Heart right ventricle (tissue), 16 donors: ENCODE data around the gene UBE4A. TPM values are rescaled to one million over a fixed set of nuclear protein-coding genes. Genes with fewer than 3 reads are reported as not detected.

Experiments
- ATAC-seq, 8 donors: fragments of 200-7000 bp; cut with Tn5 transposase; one replicate each; pipeline ENCODE4 v1.9.1; 2020; ENCODE audit warnings: mild to moderate bottlenecking in 8 of 8, moderate library complexity in 8 of 8, moderate number of reproducible peaks in 1 of 8
- DNase-seq, 2 donors: peaks; one replicate each; pipeline ENCODE4 v3.0.0-alpha.2; 2020
- H3K27ac ChIP-seq, 10 donors: fragments of 200-600 bp; sonication (generic) in 2 of 10; one replicate each; pipeline versions ENCODE4 v1.5.0 to v1.8.0; 2020 to 2022; ENCODE audit warnings: mild to moderate bottlenecking in 3 of 10
- H3K27me3 ChIP-seq, 7 donors: fragments of 200-600 bp; one replicate each; pipeline ENCODE4 v1.8.0; 2021 to 2022; ENCODE audit warnings: mild to moderate bottlenecking in 2 of 7
- H3K36me3 ChIP-seq, 9 donors: fragments of 200-600 bp; sonication (generic) in 1 of 9; one replicate each; pipeline versions ENCODE4 v1.5.0 to v1.8.0; 2020 to 2022; ENCODE audit warnings: mild to moderate bottlenecking in 2 of 9
- H3K4me1 ChIP-seq, 9 donors: fragments of 200-600 bp; sonication (generic) in 1 of 9; one replicate each; pipeline versions ENCODE4 v1.5.0 to v1.8.0; 2020 to 2022; ENCODE audit warnings: mild to moderate bottlenecking in 4 of 9
- H3K4me3 ChIP-seq, 10 donors: fragments of 200-600 bp; sonication (generic) in 2 of 10; one replicate each; pipeline versions ENCODE4 v1.5.0 to v1.8.0; 2020 to 2022; ENCODE audit warnings: mild to moderate bottlenecking in 7 of 10, moderate library complexity in 2 of 10
- H3K9me3 ChIP-seq, 11 donors: fragments of 200-600 bp in 10 of 11; sonication (generic) in 2 of 11; one replicate each; pipeline versions ENCODE4 v1.5.0 to v1.8.0; 2013 to 2022; ENCODE audit warnings: mild to moderate bottlenecking in 2 of 11, control low read depth in 1 of 11, moderate library complexity in 1 of 11
- intact Hi-C, 10 donors: fragments of 100-400 bp; cut with DNase I; formaldehyde crosslinking; loops; one replicate each; pipeline versions ENCODE4 v1.11.1 to v1.14.2; 2022
- polyA plus RNA-seq, 2 donors: library from polyadenylated mRNA; stranded (reverse); fragments of 200-250 nt; gene quantifications; one replicate each; pipeline ENCODE4 v1.2.3, GENCODE V29; 2013
- total RNA-seq, 10 donors: library from RNA; stranded (reverse); fragmentation: NEBNext Ultra II Directional in 3 of 10; extraction: Animal tissue kit (Norgen Biotek cat#: 25700) in 3 of 10; gene quantifications; one replicate each; pipeline versions ENCODE4 v1.2.1 to v1.2.4, GENCODE V29; 2021 to 2023
- TF ChIP-seq, protein P1 (sequence below), 9 donors: fragments of 200-600 bp; sonication (generic) in 2 of 9; IDR thresholded peaks; one replicate each; pipeline versions ENCODE4 v1.5.0 to v1.8.0; 2021 to 2022; ENCODE audit warnings: antibody characterized with exemption in 9 of 9, mild to moderate bottlenecking in 5 of 9, moderate library complexity in 1 of 9
- donor health status: Arrhythmogenic right ventricular cardiomyopathy.
- donor health status: ischemic (EF 13 %, LVEDD 7.1; RV severe dilation, severe dysfunction).
- donor health status: healthy with polysubstance abuse.
- donor health status: DM: no; HTN: yes; CAD: no.
- donor health status: DM: no; HTN: no; CAD: no.
- donor health status: ischemic (EF 25% LVEDD 6.9; RV normal size, moderate dysfunction).
- donor health status: ischemic (EF 25% LVEDD 5.7; RV mildly dilated, moderate dysfunction).
- donor health status: healthy.
- donor health status: DM: yes; HTN: yes; CAD: no.
- donor health status: Ischemic cardiomyopathy.
- donor health status: ischemic (EF 35%, LVEDD 5.7; RV mildly dilated, moderate dysfunction).
- donor health status: nonischemic (EF 11% LVEDD 7.7; RV severe dilation, severe dysfunction).
- donor health status: DM: yes; HTN: yes; CAD: no.
- donor health status: PGD.
- donor health status: ischemic (EF 29% LVEDD 5.4; RV normal size, mild dysfunction).
- donor health status: nonischemic (EF 23%, LVEDD 6.1; RV moderate dilation, normal function).

Gene UBE4A
- total and polyA plus RNA-seq, 12 donors, result 12.7 to 46.4 (median 41.3) TPM

DNA sequence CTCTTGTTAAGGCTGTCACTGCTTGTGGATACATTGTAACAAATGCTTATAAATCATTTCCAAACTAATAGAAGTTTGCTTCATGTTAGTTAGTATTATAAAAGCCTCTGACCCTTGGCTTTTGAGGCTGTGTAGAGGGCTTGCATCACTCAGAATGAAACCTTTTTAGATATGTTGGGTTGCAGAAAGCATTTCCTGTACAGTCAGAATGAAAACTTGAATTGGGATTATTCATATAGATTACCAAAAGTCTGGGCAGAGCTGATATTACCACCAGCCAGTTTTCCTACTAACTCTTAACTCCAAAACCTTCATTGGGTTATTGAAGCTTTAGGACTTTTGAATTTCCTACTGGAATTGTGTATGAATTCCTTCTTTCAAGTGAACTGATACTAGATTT is 88.9 kb downstream of the UBE4A start:
- ATAC-seq (no peak), DNase-seq (no peak)
- Histone ChIP-seq H3K4me3 (no peak overlapping the region), H3K36me3 (peaks cover 0 to 25% (median 0%) of the 10 kb centered on the region in 9 donors), H3K27me3 (no peaks in the 10 kb centered on the region), H3K4me1 (peaks cover 0 to 41% (median 21%) of the 10 kb centered on the region in 9 donors), H3K9me3 (no peaks in the 10 kb centered on the region), H3K27ac (no peak overlapping the region)
- intact Hi-C loops, result no loop called here
- TF ChIP-seq, protein P1, sequence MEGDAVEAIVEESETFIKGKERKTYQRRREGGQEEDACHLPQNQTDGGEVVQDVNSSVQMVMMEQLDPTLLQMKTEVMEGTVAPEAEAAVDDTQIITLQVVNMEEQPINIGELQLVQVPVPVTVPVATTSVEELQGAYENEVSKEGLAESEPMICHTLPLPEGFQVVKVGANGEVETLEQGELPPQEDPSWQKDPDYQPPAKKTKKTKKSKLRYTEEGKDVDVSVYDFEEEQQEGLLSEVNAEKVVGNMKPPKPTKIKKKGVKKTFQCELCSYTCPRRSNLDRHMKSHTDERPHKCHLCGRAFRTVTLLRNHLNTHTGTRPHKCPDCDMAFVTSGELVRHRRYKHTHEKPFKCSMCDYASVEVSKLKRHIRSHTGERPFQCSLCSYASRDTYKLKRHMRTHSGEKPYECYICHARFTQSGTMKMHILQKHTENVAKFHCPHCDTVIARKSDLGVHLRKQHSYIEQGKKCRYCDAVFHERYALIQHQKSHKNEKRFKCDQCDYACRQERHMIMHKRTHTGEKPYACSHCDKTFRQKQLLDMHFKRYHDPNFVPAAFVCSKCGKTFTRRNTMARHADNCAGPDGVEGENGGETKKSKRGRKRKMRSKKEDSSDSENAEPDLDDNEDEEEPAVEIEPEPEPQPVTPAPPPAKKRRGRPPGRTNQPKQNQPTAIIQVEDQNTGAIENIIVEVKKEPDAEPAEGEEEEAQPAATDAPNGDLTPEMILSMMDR (IDR thresholded peaks at IDR 0.05), result no peak

Other genes starting within 250 kb of the UBE4A start
- gene SCN4B, start 206.8 kb upstream of the UBE4A start, total RNA-seq, result 10 to 100 TPM in 5 of 10 donors, 1 to 10 TPM in 5; 5.7 to 17.5 (median 10.3) TPM
- gene SCN4B, start 206.8 kb upstream of the UBE4A start, polyA plus RNA-seq, result 1 to 10 TPM; 5.4 to 8.8 TPM
- 10 to 100 TPM in 8 of 10 donors, 1 to 10 TPM in 2; 5.3 to 26.7 (median 20.9) TPM for gene SCN2B, start 183.0 kb upstream of the UBE4A start, total RNA-seq
- gene SCN2B, start 183.0 kb upstream of the UBE4A start, polyA plus RNA-seq, result 1 to 10 TPM; 2.9 to 6.6 TPM
- gene JAML, start 134.6 kb upstream of the UBE4A start, total RNA-seq, result 10 to 100 TPM in 1 of 10 donors, 1 to 10 TPM in 8, under 1 TPM in 1; 0.50 to 19.5 (median 2.1) TPM
- gene JAML, start 134.6 kb upstream of the UBE4A start, polyA plus RNA-seq, result 1 to 10 TPM; 1.2 to 2.3 TPM
- gene MPZL3, start 107.2 kb upstream of the UBE4A start, total RNA-seq, result 1 to 10 TPM; 1.9 to 4.2 (median 2.7) TPM
- 1 to 10 TPM; 1.7 to 2.3 TPM for gene MPZL3, start 107.2 kb upstream of the UBE4A start, polyA plus RNA-seq
- gene MPZL2, start 95.3 kb upstream of the UBE4A start, total RNA-seq, result 10 to 100 TPM in 8 of 10 donors, 1 to 10 TPM in 2; 4.0 to 23.4 (median 13.0) TPM
- 1 to 10 TPM; 8.7 to 8.8 TPM for gene MPZL2, start 95.3 kb upstream of the UBE4A start, polyA plus RNA-seq
- 10 to 100 TPM in 1 of 10 donors, 1 to 10 TPM in 1, under 1 TPM in 6, not detected in 2; 0.17 to 12.2 (median 0.59) TPM for gene CD3E, start 54.9 kb upstream of the UBE4A start, total RNA-seq
- under 1 TPM; 0.37 to 0.62 TPM for gene CD3E, start 54.9 kb upstream of the UBE4A start, polyA plus RNA-seq
- gene CD3D, start 16.9 kb upstream of the UBE4A start, total RNA-seq, result 1 to 10 TPM in 3 of 10 donors, under 1 TPM in 2, not detected in 5; 0.31 to 6.3 (median 1.1) TPM
- under 1 TPM in 1 of 2 donors, not detected in 1; 0.54 TPM for gene CD3D, start 16.9 kb upstream of the UBE4A start, polyA plus RNA-seq
- gene CD3G, start 15.3 kb upstream of the UBE4A start, total RNA-seq, result 1 to 10 TPM in 1 of 10 donors, under 1 TPM in 5, not detected in 4; 0.21 to 5.7 (median 0.41) TPM
- gene CD3G, start 15.3 kb upstream of the UBE4A start, polyA plus RNA-seq, result under 1 TPM in 1 of 2 donors, not detected in 1; 0.06 TPM
- gene ATP5MG, start 42.0 kb downstream of the UBE4A start, total RNA-seq, result 100 to 1,000 TPM; 482 to 777 (median 688) TPM
- gene ATP5MG, start 42.0 kb downstream of the UBE4A start, polyA plus RNA-seq, result 100 to 1,000 TPM; 365 to 800 TPM
- gene KMT2A, start 76.9 kb downstream of the UBE4A start, total RNA-seq, result 10 to 100 TPM; 16.3 to 44.5 (median 38.9) TPM
- gene KMT2A, start 76.9 kb downstream of the UBE4A start, polyA plus RNA-seq, result 10 to 100 TPM in 1 of 2 donors, 1 to 10 TPM in 1; 4.1 to 13.8 TPM
- gene TTC36, start 167.9 kb downstream of the UBE4A start, total RNA-seq, result 1 to 10 TPM in 1 of 10 donors, under 1 TPM in 6, not detected in 3; 0.28 to 1.8 (median 0.49) TPM
- under 1 TPM in 1 of 2 donors, not detected in 1; 0.16 TPM for gene TTC36, start 167.9 kb downstream of the UBE4A start, polyA plus RNA-seq
- 10 to 100 TPM; 10.2 to 16.2 (median 11.5) TPM for gene TMEM25, start 171.6 kb downstream of the UBE4A start, total RNA-seq
- gene TMEM25, start 171.6 kb downstream of the UBE4A start, polyA plus RNA-seq, result 1 to 10 TPM; 3.9 to 9.3 TPM
- 10 to 100 TPM; 14.0 to 23.4 (median 20.5) TPM for gene IFT46, start 206.3 kb downstream of the UBE4A start, total RNA-seq
- 10 to 100 TPM; 22.2 to 23.0 TPM for gene IFT46, start 206.3 kb downstream of the UBE4A start, polyA plus RNA-seq
- 100 to 1,000 TPM in 4 of 10 donors, 10 to 100 TPM in 6; 84.8 to 122 (median 98.3) TPM for gene ARCN1, start 212.8 kb downstream of the UBE4A start, total RNA-seq
- 10 to 100 TPM; 48.8 to 88.1 TPM for gene ARCN1, start 212.8 kb downstream of the UBE4A start, polyA plus RNA-seq
- gene PHLDB1, start 248.0 kb downstream of the UBE4A start, total RNA-seq, result 100 to 1,000 TPM in 9 of 10 donors, 10 to 100 TPM in 1; 81.9 to 125 (median 114) TPM
- 100 to 1,000 TPM in 1 of 2 donors, 10 to 100 TPM in 1; 74.9 to 259 TPM for gene PHLDB1, start 248.0 kb downstream of the UBE4A start, polyA plus RNA-seq